MCF 10A (cell line): ENCODE measurements around the gene KIAA0513. TPM values are rescaled to one million over a fixed set of nuclear protein-coding genes. Genes with fewer than 3 reads are reported as not detected.

Source experiments
- BruUV-seq: library from RNA; stranded (reverse); fragments of 400-500 nt; replicated peaks from 2 replicates; lab custom pipeline; 2021; lab: Mats Ljungman, UMichigan
- CTCF ChIA-PET: fragments of 300-600 bp; sonication (Branson Sonifier 250); formaldehyde crosslinking; extraction: SDS; loops from one replicate; lab custom pipeline; 2021; ENCODE audit warnings: antibody characterized with exemption, inconsistent platforms; lab: Yijun Ruan, JAX
- POLR2A ChIA-PET: fragments of 300-600, 350-650 bp; sonication (Branson Sonifier 250); formaldehyde crosslinking; extraction: SDS; loops from one replicate; lab custom pipeline; 2020; ENCODE audit warnings: antibody characterized with exemption, inconsistent platforms; lab: Yijun Ruan, JAX
- DNase-seq: peaks from one replicate; pipeline ENCODE4 v3.0.0-alpha.2; 2018; ENCODE audit not compliant: unreplicated experiment
- H3K27ac Mint-ChIP-seq: one replicate; pipeline ENCODE4 v1.8.0; 2022; ENCODE audit warnings: mild to moderate bottlenecking, low read depth, mixed read lengths; ENCODE audit not compliant: unreplicated experiment
- H3K27me3 Mint-ChIP-seq: one replicate; pipeline ENCODE4 v1.8.0; 2022; ENCODE audit warnings: mixed read lengths; ENCODE audit not compliant: insufficient read depth, unreplicated experiment
- H3K36me3 Mint-ChIP-seq: one replicate; pipeline ENCODE4 v1.8.0; 2022; ENCODE audit warnings: mild to moderate bottlenecking, moderate library complexity, mixed read lengths; ENCODE audit not compliant: insufficient read depth, unreplicated experiment
- H3K4me1 Mint-ChIP-seq: one replicate; pipeline ENCODE4 v1.8.0; 2022; ENCODE audit warnings: mixed read lengths; ENCODE audit not compliant: insufficient read depth, unreplicated experiment
- H3K4me3 Mint-ChIP-seq: one replicate; pipeline ENCODE4 v1.8.0; 2022; ENCODE audit warnings: mild to moderate bottlenecking, moderate library complexity, mixed read lengths; ENCODE audit not compliant: unreplicated experiment
- H3K9me3 Mint-ChIP-seq: one replicate; pipeline ENCODE4 v1.8.0; 2022; ENCODE audit warnings: mixed read lengths; ENCODE audit not compliant: unreplicated experiment
- intact Hi-C: fragments of 100-400 bp; cut with micrococcal nuclease; formaldehyde crosslinking; loops from 2 replicates; pipeline ENCODE4 v1.14.1; 2022
- total RNA-seq: library from RNA; stranded (reverse); gene quantifications from 2 replicates; pipeline ENCODE4 v1.2.3, GENCODE V29; 2022
- TF ChIP-seq, protein P1 (sequence below): fragments of 200-600 bp; IDR thresholded peaks from one replicate; pipeline ENCODE4 v1.8.0; 2022; ENCODE audit warnings: antibody characterized with exemption, mild to moderate bottlenecking; ENCODE audit not compliant: unreplicated experiment

KIAA0513 gene
- total RNA-seq, 1 experiment from 2014 or later = 4.2 TPM

DNA sequence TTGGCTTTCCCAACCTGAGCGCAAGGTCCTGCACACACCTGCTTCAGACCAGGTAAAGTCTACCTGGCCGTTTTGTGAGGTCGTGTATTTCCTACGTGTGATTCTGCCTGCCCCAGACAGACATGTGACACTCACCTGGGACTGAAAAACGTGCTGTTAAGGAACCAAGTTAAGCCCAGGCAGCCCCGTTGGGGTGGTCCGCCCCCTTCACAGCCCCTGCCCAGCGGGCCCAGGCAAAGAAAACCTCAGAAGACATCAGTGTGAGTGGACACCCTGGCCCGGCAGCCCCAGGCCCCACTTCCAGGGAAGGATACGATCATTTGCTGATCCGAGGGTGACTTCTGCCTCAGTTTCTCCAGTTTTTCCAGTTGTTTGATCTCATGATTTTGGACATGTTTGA is 79.9 kb downstream of the KIAA0513 start:
- H3K27ac Mint-ChIP-seq = no peak overlapping the region
- H3K27me3 Mint-ChIP-seq = no peaks in the 10 kb centered on the region

DNA sequence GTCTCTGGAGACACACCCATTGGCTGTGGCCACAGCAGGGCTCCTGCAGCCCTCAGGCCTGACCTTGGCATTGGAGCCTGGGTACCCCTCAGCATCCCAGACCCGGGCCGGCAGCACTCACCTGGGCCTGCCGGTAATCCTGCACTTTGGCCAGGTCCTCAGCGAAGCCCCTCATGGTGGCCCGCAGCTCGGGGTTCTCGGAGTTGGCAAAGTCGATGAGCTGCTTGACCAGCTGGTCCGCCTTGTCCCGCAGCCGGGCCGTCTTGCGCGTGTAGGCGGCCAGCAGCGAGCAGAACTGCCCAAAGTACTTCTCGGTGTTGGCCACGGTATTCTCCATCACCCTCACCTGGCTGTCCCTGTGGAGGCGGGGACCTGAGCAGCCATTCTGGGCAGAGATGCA is 82.5 kb downstream of the KIAA0513 start:
- CTCF ChIA-PET = interaction anchor here (0.5 to 1.0 kb wide), 2 partner anchors 13 to 203 kb away, joined by 4 to 5 read pairs; no protein-coding TSS in a partner anchor
- TF ChIP-seq, protein P1, sequence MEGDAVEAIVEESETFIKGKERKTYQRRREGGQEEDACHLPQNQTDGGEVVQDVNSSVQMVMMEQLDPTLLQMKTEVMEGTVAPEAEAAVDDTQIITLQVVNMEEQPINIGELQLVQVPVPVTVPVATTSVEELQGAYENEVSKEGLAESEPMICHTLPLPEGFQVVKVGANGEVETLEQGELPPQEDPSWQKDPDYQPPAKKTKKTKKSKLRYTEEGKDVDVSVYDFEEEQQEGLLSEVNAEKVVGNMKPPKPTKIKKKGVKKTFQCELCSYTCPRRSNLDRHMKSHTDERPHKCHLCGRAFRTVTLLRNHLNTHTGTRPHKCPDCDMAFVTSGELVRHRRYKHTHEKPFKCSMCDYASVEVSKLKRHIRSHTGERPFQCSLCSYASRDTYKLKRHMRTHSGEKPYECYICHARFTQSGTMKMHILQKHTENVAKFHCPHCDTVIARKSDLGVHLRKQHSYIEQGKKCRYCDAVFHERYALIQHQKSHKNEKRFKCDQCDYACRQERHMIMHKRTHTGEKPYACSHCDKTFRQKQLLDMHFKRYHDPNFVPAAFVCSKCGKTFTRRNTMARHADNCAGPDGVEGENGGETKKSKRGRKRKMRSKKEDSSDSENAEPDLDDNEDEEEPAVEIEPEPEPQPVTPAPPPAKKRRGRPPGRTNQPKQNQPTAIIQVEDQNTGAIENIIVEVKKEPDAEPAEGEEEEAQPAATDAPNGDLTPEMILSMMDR = no peak
- POLR2A ChIA-PET = no interaction called here

More for the DNA sequence above, 79.9 kb downstream of the KIAA0513 start:
- ChIA-PET CTCF (no interaction called here), POLR2A (interaction anchor here (0.7 kb wide), 1 partner anchor 223 kb away, joined by 3 read pairs; no protein-coding TSS in a partner anchor)
- TF ChIP-seq, protein P1 = no peak
- Mint-ChIP-seq H3K36me3 (no peaks in the 10 kb centered on the region), H3K4me1 (no peaks in the 10 kb centered on the region), H3K9me3 (no peaks in the 10 kb centered on the region), H3K4me3 (no peak overlapping the region)
- intact Hi-C loops = no loop called here
- no peak for DNase-seq
- no TSS peak for BruUV-seq

DNA sequence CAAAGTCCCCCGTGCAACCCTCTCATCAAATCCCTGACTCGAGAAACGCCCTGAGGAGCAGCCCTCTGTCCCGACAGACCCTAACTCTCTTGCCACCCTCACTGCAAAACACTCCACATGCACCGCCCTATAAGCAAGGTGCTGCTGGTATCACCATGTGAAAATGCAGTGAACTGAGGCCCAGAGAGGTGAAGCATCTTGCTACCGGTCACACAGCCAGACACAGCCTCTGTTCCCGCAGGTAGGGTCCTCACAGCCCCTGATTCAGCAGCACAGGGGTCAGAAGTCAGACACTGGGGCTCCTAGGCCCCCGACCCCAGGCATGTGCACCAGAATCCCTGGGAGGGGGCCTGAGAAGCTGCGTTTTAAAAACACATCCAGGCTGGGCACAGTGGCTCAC is 83.6 kb downstream of the KIAA0513 start:
- TF ChIP-seq, protein P1 = no peak
- ChIA-PET POLR2A (no interaction called here), CTCF (interaction anchor here (0.7 kb wide), 1 partner anchor 20 kb away, joined by 3 read pairs; no protein-coding TSS in a partner anchor)
- H3K36me3 Mint-ChIP-seq = no peaks in the 10 kb centered on the region
- H3K4me3 Mint-ChIP-seq = no peak overlapping the region
- H3K9me3 Mint-ChIP-seq = no peaks in the 10 kb centered on the region
- no peaks in the 10 kb centered on the region for H3K27me3 Mint-ChIP-seq
- DNase-seq = no peak
- BruUV-seq = no TSS peak
- peak overlapping the region; percentile 47 for H3K27ac Mint-ChIP-seq
- H3K4me1 Mint-ChIP-seq = peaks cover 6% of the 10 kb centered on the region
- intact Hi-C loops = loop anchor here (10.0 kb wide), 1 partner anchor 134 kb away; no protein-coding TSS in a partner anchor

More for the DNA sequence above, 82.5 kb downstream of the KIAA0513 start:
- no peak for DNase-seq
- Mint-ChIP-seq H3K27ac (no peak overlapping the region), H3K27me3 (no peaks in the 10 kb centered on the region), H3K4me3 (no peak overlapping the region), H3K36me3 (no peaks in the 10 kb centered on the region), H3K9me3 (no peaks in the 10 kb centered on the region), H3K4me1 (peaks cover 4% of the 10 kb centered on the region)
- intact Hi-C loops = loop anchor here (10.0 kb wide), 1 partner anchor 135 kb away; no protein-coding TSS in a partner anchor
- no TSS peak for BruUV-seq

DNA sequence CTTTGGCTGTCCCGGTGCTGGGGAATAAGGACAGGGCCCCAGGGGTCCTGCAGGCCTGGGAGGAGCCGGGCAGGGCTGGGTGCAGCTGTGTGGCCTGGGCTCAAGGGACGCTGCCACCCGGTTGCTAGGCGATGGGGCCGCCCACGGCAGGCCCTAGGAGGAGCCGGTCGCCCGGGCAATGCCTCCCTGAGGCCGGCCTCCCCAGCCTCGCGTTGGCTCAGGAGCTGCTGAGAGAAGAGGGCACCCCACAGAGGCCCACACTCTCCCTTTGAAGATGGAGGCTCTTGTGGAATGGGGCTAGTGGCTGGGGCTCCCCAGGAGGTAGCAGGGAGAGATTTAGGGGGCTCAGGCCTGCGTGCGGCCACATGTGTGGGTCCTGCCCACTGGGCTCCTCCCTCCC is 84.8 kb downstream of the KIAA0513 start, which contains the start of gene CIBAR2:
TSS of gene CIBAR2 (minus strand) at position 109 of the 400 bp plus-strand sequence. CDS start 120 bp downstream, outside the sequence.
- Mint-ChIP-seq H3K27me3 (no peaks in the 10 kb centered on the region), H3K9me3 (no peaks in the 10 kb centered on the region), H3K36me3 (no peaks in the 10 kb centered on the region), H3K4me1 (peaks cover 6% of the 10 kb centered on the region), H3K4me3 (no peak within 1 kb of the TSS), H3K27ac (peak within 1 kb of the TSS; percentile 47)
- intact Hi-C loops = loop anchor here (10.0 kb wide), 1 partner anchor 132 kb away; no protein-coding TSS in a partner anchor
- POLR2A ChIA-PET = no interaction called here
- CTCF ChIA-PET = interaction anchor here (0.6 to 1.7 kb wide), 7 partner anchors 10 to 778 kb away, joined by 3 to 6 read pairs (median 3); no protein-coding TSS in a partner anchor
- TF ChIP-seq, protein P1 = no peak
- DNase-seq = no peak
- BruUV-seq = no TSS peak
